ENCODE data around the gene FZD10. TPM values are rescaled to one million over a fixed set of nuclear protein-coding genes. Genes with fewer than 3 reads are reported as not detected.

FZD10 gene
- total RNA-seq, 1 donor from 2014 or later = not detected

GRCh38 chr12:130117701-130118100 is 44.6 kb upstream of the FZD10 start:
- DNase-seq (ENCODE audit: extremely low spot score, unreplicated experiment) = no peak
- no peak overlapping the region for H3K27ac Mint-ChIP-seq (ENCODE audit: unreplicated experiment)
- TF ChIP-seq CTCF (IDR thresholded peaks at IDR 0.05) = no peak
- H3K27me3 Mint-ChIP-seq (ENCODE audit: unreplicated experiment) = no peaks in the 10 kb centered on the region
- H3K36me3 Mint-ChIP-seq (ENCODE audit: unreplicated experiment) = peaks cover 3% of the 10 kb centered on the region
- peaks cover 7% of the 10 kb centered on the region for H3K9me3 Mint-ChIP-seq (ENCODE audit: unreplicated experiment)
- H3K4me1 Mint-ChIP-seq (ENCODE audit: unreplicated experiment) = no peaks in the 10 kb centered on the region
- no peak overlapping the region for H3K4me3 Mint-ChIP-seq (ENCODE audit: unreplicated experiment)

- no peak for DNase-seq (ENCODE audit: extremely low spot score, unreplicated experiment)
- TF ChIP-seq CTCF (IDR thresholded peaks at IDR 0.05) = no peak
- H3K27me3 Mint-ChIP-seq (ENCODE audit: unreplicated experiment) = no peaks in the 10 kb centered on the region
- H3K27ac Mint-ChIP-seq (ENCODE audit: unreplicated experiment) = no peak overlapping the region
- H3K36me3 Mint-ChIP-seq (ENCODE audit: unreplicated experiment) = peaks cover 3% of the 10 kb centered on the region
- H3K4me3 Mint-ChIP-seq (ENCODE audit: unreplicated experiment) = no peak overlapping the region
- peaks cover 7% of the 10 kb centered on the region for H3K9me3 Mint-ChIP-seq (ENCODE audit: unreplicated experiment)
- H3K4me1 Mint-ChIP-seq (ENCODE audit: unreplicated experiment) = no peaks in the 10 kb centered on the region
Measured at GRCh38 chr12:130118181-130118580, 44.1 kb upstream of the FZD10 start.

GRCh38 chr12:130119241-130119861 is 42.9 kb upstream of the FZD10 start:
- Mint-ChIP-seq H3K36me3 (ENCODE audit: unreplicated experiment) (peaks cover 3% of the 10 kb centered on the region), H3K4me1 (ENCODE audit: unreplicated experiment) (no peaks in the 10 kb centered on the region), H3K4me3 (ENCODE audit: unreplicated experiment) (no peak overlapping the region), H3K27ac (ENCODE audit: unreplicated experiment) (no peak overlapping the region), H3K9me3 (ENCODE audit: unreplicated experiment) (peaks cover 7% of the 10 kb centered on the region), H3K27me3 (ENCODE audit: unreplicated experiment) (no peaks in the 10 kb centered on the region)
- DNase-seq (ENCODE audit: extremely low spot score, unreplicated experiment) = no peak
- TF ChIP-seq CTCF (IDR thresholded peaks at IDR 0.05) = no peak

GRCh38 chr12:130120012-130120805 is 42.1 kb upstream of the FZD10 start:
- Mint-ChIP-seq H3K4me1 (ENCODE audit: unreplicated experiment) (no peaks in the 10 kb centered on the region), H3K36me3 (ENCODE audit: unreplicated experiment) (peaks cover 3% of the 10 kb centered on the region), H3K27ac (ENCODE audit: unreplicated experiment) (no peak overlapping the region), H3K27me3 (ENCODE audit: unreplicated experiment) (no peaks in the 10 kb centered on the region), H3K4me3 (ENCODE audit: unreplicated experiment) (no peak overlapping the region), H3K9me3 (ENCODE audit: unreplicated experiment) (peaks cover 7% of the 10 kb centered on the region)
- DNase-seq (ENCODE audit: extremely low spot score, unreplicated experiment) = no peak
- no peak for TF ChIP-seq CTCF (IDR thresholded peaks at IDR 0.05)

GRCh38 chr12:130121226-130122000 is 40.9 kb upstream of the FZD10 start:
- no peak for TF ChIP-seq CTCF (IDR thresholded peaks at IDR 0.05)

More at GRCh38 chr12:130121226-130122000, 40.9 kb upstream of the FZD10 start:
- H3K4me1 Mint-ChIP-seq (ENCODE audit: unreplicated experiment) = no peaks in the 10 kb centered on the region
- H3K9me3 Mint-ChIP-seq (ENCODE audit: unreplicated experiment) = peaks cover 7% of the 10 kb centered on the region
- DNase-seq (ENCODE audit: extremely low spot score, unreplicated experiment) = no peak
- H3K27me3 Mint-ChIP-seq (ENCODE audit: unreplicated experiment) = no peaks in the 10 kb centered on the region
- no peak overlapping the region for H3K4me3 Mint-ChIP-seq (ENCODE audit: unreplicated experiment)
- H3K27ac Mint-ChIP-seq (ENCODE audit: unreplicated experiment) = no peak overlapping the region
- H3K36me3 Mint-ChIP-seq (ENCODE audit: unreplicated experiment) = peaks cover 3% of the 10 kb centered on the region
